ENCODE results near the gene CHRM2. TPM values are rescaled to one million over a fixed set of nuclear protein-coding genes. Genes with fewer than 3 reads are reported as not detected.

CHRM2 gene
- total RNA-seq, 1 donor from 2014 or later: not detected

DNA sequence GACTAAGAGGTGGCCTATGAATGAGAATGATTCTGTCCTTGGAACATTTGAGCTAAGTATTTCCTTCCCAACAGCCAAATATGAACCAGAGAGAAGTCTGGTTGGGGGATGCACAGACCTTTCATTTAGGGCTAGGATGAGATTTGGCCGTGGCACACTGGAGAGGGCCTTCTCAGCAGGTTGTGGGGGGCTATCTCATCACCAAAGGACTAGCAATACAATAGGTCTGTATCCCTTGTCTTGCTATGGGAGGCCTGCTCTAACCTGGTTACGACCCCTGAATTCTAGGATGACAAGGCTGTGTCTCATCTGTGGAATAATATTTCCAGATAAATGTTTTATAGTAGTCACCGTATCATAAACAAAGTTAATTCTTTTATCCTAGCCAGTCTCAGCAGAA lies 133.0 kb downstream of the CHRM2 start:
- no peak for DNase-seq (ENCODE audit: low spot score in 2 of 2)
- H3K9me3 ChIP-seq: no peaks in the 10 kb centered on the region
- intact Hi-C loops (cut with DNase I): no loop called here
- TF ChIP-seq, protein P1, sequence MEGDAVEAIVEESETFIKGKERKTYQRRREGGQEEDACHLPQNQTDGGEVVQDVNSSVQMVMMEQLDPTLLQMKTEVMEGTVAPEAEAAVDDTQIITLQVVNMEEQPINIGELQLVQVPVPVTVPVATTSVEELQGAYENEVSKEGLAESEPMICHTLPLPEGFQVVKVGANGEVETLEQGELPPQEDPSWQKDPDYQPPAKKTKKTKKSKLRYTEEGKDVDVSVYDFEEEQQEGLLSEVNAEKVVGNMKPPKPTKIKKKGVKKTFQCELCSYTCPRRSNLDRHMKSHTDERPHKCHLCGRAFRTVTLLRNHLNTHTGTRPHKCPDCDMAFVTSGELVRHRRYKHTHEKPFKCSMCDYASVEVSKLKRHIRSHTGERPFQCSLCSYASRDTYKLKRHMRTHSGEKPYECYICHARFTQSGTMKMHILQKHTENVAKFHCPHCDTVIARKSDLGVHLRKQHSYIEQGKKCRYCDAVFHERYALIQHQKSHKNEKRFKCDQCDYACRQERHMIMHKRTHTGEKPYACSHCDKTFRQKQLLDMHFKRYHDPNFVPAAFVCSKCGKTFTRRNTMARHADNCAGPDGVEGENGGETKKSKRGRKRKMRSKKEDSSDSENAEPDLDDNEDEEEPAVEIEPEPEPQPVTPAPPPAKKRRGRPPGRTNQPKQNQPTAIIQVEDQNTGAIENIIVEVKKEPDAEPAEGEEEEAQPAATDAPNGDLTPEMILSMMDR (IDR thresholded peaks at IDR 0.05): no peak
- no peak overlapping the region for H3K4me3 ChIP-seq
- no peaks in the 10 kb centered on the region for H3K4me1 ChIP-seq
- H3K36me3 ChIP-seq: no peaks in the 10 kb centered on the region
- no peak overlapping the region for H3K27ac ChIP-seq
- H3K27me3 ChIP-seq: no peaks in the 10 kb centered on the region

DNA sequence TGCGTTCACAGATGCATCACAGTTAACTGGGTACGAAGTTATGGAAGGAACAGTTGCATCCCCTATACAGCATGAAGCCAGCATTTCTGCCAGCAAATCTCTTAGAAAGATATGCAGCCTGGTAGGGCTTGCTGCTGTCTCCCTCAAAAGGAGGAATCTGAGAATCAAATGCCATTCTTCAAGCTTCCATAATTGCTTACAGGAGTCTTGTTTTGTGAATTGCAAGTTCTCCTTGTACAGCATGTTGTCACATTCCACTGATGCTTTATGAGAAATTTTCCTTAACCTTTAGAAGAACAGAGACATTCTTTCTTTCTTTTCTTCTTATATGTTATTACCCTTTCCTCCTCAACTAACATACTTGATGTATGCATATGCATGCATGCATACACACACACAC lies 134.6 kb downstream of the CHRM2 start:
- intact Hi-C loops (cut with DNase I): no loop called here
- H3K27me3 ChIP-seq: no peaks in the 10 kb centered on the region
- no peak for DNase-seq (ENCODE audit: low spot score in 2 of 2)
- no peaks in the 10 kb centered on the region for H3K36me3 ChIP-seq
- no peaks in the 10 kb centered on the region for H3K9me3 ChIP-seq
- H3K4me3 ChIP-seq: no peak overlapping the region
- no peak overlapping the region for H3K27ac ChIP-seq
- no peaks in the 10 kb centered on the region for H3K4me1 ChIP-seq
- TF ChIP-seq, protein P1 (IDR thresholded peaks at IDR 0.05): no peak

DNA sequence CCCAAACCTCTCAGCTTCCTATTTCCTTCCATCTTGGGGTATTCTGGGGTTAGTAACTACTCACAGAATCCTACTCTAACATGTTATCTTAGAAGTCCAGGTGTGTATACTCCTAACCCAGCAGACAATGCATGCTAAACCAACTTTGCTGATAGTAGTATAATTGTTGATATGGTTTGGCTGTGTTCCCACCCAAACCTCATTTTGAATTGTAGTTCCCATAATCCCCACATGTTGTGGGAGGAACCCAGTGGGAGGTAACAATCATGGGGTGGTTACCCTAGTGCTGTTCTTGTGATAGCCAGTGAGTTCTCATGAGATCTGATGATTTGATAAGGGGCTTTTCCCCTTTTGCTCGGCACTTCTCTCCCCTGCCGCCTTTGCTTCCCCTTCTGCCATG lies 135.1 kb downstream of the CHRM2 start:
- intact Hi-C loops (cut with DNase I): no loop called here
- Histone ChIP-seq H3K27ac (no peak overlapping the region), H3K4me3 (no peak overlapping the region), H3K27me3 (no peaks in the 10 kb centered on the region), H3K4me1 (no peaks in the 10 kb centered on the region), H3K36me3 (no peaks in the 10 kb centered on the region), H3K9me3 (no peaks in the 10 kb centered on the region)
- TF ChIP-seq, protein P1 (IDR thresholded peaks at IDR 0.05): no peak
- DNase-seq (ENCODE audit: low spot score in 2 of 2): no peak

- no peak overlapping the region for H3K27ac ChIP-seq
- H3K27me3 ChIP-seq: no peaks in the 10 kb centered on the region
- no peaks in the 10 kb centered on the region for H3K36me3 ChIP-seq
- no peak for DNase-seq (ENCODE audit: low spot score in 2 of 2)
- no peak overlapping the region for H3K4me3 ChIP-seq
- no peaks in the 10 kb centered on the region for H3K4me1 ChIP-seq
- intact Hi-C loops (cut with DNase I): no loop called here
- TF ChIP-seq, protein P1 (IDR thresholded peaks at IDR 0.05): no peak
- no peaks in the 10 kb centered on the region for H3K9me3 ChIP-seq
These were observed 137.4 kb downstream of the CHRM2 start for GRCh38 chr7:137005873-137006272.

DNA sequence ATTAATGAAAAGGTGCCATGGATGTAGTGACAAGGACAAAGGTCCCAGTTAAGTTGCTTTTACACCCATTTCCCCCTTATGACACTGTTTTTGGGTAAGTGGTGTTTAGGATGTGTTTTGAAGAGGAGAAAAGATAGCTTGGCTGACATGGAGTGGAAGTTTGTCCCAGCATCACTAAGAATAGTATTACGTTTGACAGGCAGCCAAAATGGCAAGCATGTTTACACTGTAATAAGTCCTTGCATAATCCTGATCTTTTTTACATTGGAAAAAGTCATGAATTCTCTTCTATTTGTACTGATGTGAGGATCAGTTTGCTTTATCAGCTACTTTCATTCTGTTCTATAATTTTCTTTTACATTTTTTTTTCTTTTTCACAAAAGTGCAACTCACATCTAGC lies 137.8 kb downstream of the CHRM2 start:
- no peaks in the 10 kb centered on the region for H3K9me3 ChIP-seq
- no peaks in the 10 kb centered on the region for H3K27me3 ChIP-seq
- H3K27ac ChIP-seq: no peak overlapping the region
- TF ChIP-seq, protein P1 (IDR thresholded peaks at IDR 0.05): no peak
- no peaks in the 10 kb centered on the region for H3K36me3 ChIP-seq
- H3K4me3 ChIP-seq: no peak overlapping the region
- H3K4me1 ChIP-seq: no peaks in the 10 kb centered on the region
- no peak for DNase-seq (ENCODE audit: low spot score in 2 of 2)
- intact Hi-C loops (cut with DNase I): no loop called here

DNA sequence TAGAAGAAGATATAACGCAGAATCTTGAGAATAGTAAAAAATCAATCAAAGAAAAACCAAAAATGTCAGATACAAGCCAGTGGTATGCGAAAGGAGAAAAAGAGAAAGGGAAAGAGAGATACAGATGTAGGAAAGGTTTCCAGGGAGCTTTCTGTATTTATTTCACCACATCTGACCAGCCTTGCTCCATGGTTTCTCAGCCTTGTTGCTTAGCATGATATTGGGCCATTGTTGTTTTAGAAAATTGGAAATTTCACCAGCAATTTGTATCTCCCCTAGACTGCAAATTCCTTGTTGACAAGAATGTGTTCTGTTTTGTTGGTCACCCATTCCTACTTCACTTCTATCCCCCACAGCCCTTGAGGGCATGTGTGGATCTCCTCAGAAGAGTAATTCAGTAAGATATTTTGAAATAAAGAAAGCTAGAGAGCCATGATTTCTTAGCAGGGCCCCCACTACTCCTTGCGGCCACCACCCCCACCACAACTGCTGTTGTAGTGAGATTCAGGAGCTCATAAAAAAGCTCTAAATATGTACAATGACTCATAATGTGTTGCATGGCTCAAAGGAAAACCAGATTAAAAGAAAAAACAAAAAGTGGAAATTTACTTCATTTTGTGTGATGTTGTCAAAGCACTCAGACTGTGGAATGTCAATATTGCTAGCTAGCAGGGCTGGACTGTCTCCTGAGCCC lies 138.7 kb downstream of the CHRM2 start:
- H3K9me3 ChIP-seq: no peaks in the 10 kb centered on the region
- H3K27ac ChIP-seq: no peak overlapping the region
- no peaks in the 10 kb centered on the region for H3K27me3 ChIP-seq
- H3K4me1 ChIP-seq: no peaks in the 10 kb centered on the region
- no peak for DNase-seq (ENCODE audit: low spot score in 2 of 2)
- TF ChIP-seq, protein P1 (IDR thresholded peaks at IDR 0.05): no peak
- H3K4me3 ChIP-seq: no peak overlapping the region
- intact Hi-C loops (cut with DNase I): no loop called here
- H3K36me3 ChIP-seq: no peaks in the 10 kb centered on the region

Measured in ascending aorta (tissue), 2 donors.